BE2C (cell line): Measurements from ENCODE around the gene CLTCL1.

ENCODE experiments used
- DNase-seq: peaks from one replicate; pipeline ENCODE4 v3.0.0-alpha.2; 2020
- H3K27me3 ChIP-seq: fragments of 250-450 bp; sonication (Bioruptor Pico); 2 replicates; pipeline ENCODE4 v1.5.1; 2020; ENCODE audit warnings: mild to moderate bottlenecking
- H3K36me3 ChIP-seq: fragments of 250-450 bp; sonication (Bioruptor Pico); 2 replicates; pipeline ENCODE4 v1.5.1; 2020; ENCODE audit warnings: mild to moderate bottlenecking
- H3K4me1 ChIP-seq: fragments of 250-450 bp; sonication (Bioruptor Pico); 2 replicates; pipeline ENCODE4 v1.5.1; 2020
- H3K4me3 ChIP-seq: 2 replicates; pipeline ENCODE4 v1.5.1; 2011; ENCODE audit warnings: low read depth, low read length
- H3K9me3 ChIP-seq: fragments of 250-450 bp; sonication (Bioruptor Pico); 2 replicates; pipeline ENCODE4 v1.5.1; 2020
- TF ChIP-seq, protein P1 (sequence below): IDR thresholded peaks from 2 replicates; pipeline ENCODE4 v1.5.1; 2012; ENCODE audit warnings: mild to moderate bottlenecking, low read depth, low read length

The CLTCL1 gene

DNA sequence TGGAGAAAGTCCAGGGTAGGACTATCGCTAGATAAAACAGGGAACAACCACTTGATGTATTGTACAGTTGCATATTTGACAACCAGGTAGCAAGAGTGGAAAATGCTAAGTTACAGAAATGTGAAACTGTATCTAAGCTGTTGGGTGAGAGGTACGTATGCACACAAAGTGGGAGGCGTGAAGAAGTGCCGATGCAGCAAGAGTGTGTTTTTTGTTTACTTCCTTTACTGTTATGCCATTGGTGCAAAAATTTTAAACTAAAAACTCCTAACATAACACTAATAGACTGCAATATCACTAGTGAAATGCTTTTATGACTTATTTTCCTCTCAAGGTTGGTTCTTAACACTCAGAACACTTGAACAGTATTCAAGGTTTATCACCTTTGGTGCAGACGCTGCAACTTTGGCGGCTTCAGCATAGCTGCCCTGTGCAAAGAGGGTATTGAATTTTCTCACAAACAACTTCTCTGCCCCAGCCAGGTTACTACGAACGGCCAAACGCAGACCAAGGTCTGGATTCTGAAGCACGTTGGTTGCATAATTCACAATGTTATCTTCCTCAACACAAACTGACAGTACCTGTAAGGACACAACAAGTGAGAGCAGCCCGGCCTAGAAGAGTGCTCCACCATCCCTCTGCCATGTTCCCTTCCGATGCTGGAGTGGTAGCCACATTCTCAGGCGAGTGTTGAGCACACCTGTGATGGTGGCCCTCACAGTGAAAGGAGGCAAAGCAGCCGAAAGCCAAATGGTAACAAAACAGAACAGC lies 57.2 kb downstream of the CLTCL1 start:
- H3K4me1 ChIP-seq = peaks cover 3% of the 10 kb centered on the region
- no peak overlapping the region for H3K4me3 ChIP-seq
- TF ChIP-seq, protein P1, sequence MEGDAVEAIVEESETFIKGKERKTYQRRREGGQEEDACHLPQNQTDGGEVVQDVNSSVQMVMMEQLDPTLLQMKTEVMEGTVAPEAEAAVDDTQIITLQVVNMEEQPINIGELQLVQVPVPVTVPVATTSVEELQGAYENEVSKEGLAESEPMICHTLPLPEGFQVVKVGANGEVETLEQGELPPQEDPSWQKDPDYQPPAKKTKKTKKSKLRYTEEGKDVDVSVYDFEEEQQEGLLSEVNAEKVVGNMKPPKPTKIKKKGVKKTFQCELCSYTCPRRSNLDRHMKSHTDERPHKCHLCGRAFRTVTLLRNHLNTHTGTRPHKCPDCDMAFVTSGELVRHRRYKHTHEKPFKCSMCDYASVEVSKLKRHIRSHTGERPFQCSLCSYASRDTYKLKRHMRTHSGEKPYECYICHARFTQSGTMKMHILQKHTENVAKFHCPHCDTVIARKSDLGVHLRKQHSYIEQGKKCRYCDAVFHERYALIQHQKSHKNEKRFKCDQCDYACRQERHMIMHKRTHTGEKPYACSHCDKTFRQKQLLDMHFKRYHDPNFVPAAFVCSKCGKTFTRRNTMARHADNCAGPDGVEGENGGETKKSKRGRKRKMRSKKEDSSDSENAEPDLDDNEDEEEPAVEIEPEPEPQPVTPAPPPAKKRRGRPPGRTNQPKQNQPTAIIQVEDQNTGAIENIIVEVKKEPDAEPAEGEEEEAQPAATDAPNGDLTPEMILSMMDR = no peak
- DNase-seq = no peak
- no peaks in the 10 kb centered on the region for H3K27me3 ChIP-seq
- H3K36me3 ChIP-seq = no peaks in the 10 kb centered on the region
- H3K9me3 ChIP-seq = no peaks in the 10 kb centered on the region

DNA sequence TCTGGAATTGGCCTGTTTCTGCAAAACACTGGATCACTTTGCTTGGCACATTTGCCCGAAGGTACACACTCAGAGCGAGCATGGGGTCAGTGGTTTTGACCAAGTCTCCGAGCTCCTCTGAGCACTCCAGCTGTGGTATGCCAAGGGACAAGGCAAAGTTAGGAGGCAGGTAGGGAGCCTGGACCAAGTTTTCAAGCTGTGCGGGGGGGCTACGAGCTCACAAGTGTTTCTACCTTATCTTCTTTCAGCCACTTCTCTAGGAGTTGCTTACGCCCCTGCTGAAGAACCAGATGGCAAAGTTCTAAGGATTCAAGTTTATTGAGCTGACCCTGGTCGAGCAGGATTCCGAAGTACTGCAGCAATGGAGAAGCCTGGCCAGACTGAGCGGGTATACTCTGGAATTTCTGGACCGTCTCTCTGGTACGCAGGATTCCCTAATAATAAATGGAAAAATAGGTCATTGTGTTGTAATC lies 58.3 kb downstream of the CLTCL1 start:
- H3K36me3 ChIP-seq = no peaks in the 10 kb centered on the region
- peaks cover 3% of the 10 kb centered on the region for H3K4me1 ChIP-seq
- DNase-seq = no peak
- H3K9me3 ChIP-seq = no peaks in the 10 kb centered on the region
- TF ChIP-seq, protein P1 = no peak
- no peaks in the 10 kb centered on the region for H3K27me3 ChIP-seq
- no peak overlapping the region for H3K4me3 ChIP-seq

DNA sequence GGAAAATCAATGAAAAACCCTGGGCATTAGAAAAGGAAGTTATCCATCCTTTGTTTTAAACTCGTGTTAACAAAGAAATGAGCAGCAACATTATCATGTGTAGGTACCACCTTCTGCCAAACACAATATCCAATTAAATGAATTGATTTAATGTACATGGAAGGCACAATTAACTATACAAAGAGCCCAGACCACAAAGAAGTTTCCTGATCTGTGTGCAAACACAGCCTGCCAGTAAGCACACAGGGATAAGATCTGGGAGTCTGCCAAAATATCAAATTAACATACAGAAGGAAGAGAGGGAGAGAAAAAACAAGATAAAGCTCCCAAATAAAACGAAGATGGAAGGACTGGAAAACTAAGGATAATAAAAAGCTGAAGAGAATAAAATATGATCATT lies 58.9 kb downstream of the CLTCL1 start:
- no peaks in the 10 kb centered on the region for H3K9me3 ChIP-seq
- DNase-seq = no peak
- TF ChIP-seq, protein P1 = no peak
- no peaks in the 10 kb centered on the region for H3K36me3 ChIP-seq
- peaks cover 3% of the 10 kb centered on the region for H3K4me1 ChIP-seq
- no peaks in the 10 kb centered on the region for H3K27me3 ChIP-seq
- no peak overlapping the region for H3K4me3 ChIP-seq

DNA sequence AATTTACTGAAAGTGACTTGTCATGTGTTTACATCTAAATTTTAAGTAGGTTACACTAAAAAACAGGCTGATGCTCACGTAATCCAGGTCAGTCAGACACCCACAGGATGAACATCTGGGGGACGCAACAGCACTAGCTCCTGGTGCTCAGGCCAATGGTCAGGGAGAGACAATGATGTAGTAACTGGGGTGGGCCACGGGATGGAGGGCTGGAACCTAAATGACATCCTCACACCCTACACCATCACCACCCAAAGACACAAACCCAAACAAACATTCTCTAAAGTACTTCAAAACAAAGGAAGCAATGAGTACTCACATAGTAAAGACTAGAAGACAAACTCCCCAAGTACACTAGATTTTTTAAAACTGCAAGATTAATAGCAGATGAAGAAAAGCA lies 59.5 kb downstream of the CLTCL1 start:
- peaks cover 3% of the 10 kb centered on the region for H3K4me1 ChIP-seq
- TF ChIP-seq, protein P1 = no peak

DNA sequence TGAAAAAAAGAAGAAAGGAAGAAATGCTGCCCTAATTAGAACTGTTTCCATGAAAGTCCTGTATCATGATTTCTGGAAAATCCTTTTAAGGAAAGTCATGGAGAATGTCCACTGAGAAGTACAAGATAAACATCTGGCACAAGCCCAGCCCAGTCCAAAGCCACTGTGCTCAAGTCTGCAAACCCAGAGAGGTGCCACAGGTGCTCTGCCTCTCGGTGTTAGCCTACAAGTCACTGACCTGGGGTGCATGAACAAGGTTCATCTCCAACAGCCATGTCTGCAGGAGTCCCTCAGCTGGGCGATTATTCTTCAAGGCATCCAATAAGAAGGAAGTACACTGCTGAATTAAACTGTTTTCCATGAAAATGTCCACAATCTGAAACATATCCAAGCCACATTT lies 61.9 kb downstream of the CLTCL1 start:
- TF ChIP-seq, protein P1 = no peak
- H3K36me3 ChIP-seq = no peaks in the 10 kb centered on the region

More for the DNA sequence above, 59.5 kb downstream of the CLTCL1 start:
- H3K27me3 ChIP-seq = no peaks in the 10 kb centered on the region
- H3K4me3 ChIP-seq = no peak overlapping the region
- H3K9me3 ChIP-seq = no peaks in the 10 kb centered on the region
- DNase-seq = no peak
- no peaks in the 10 kb centered on the region for H3K36me3 ChIP-seq

DNA sequence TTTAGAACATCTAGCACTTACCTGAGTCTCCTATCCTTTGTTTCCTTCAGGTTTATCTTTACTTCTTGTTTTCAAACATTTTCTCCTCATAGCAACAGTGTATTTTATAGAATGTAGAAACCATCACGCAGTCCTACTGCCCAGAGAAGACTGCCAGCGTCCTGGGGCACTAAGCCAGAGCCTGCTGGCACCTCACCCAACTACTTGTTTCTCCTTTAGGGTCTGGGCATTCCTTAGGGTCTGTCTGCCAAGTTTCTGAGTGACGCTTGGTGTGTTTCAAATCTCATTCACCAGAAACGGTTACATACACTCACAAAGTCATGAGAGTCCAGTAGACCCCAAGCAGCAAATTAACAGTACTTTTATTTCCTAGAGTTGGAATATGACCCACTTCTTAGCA lies 63.3 kb downstream of the CLTCL1 start:
- DNase-seq = no peak
- Histone ChIP-seq H3K9me3 (no peaks in the 10 kb centered on the region), H3K4me1 (peaks cover 3% of the 10 kb centered on the region), H3K27me3 (no peaks in the 10 kb centered on the region), H3K4me3 (no peak overlapping the region), H3K36me3 (no peaks in the 10 kb centered on the region)
- TF ChIP-seq, protein P1 = no peak

More for the DNA sequence above, 61.9 kb downstream of the CLTCL1 start:
- H3K27me3 ChIP-seq = no peaks in the 10 kb centered on the region
- H3K4me3 ChIP-seq = no peak overlapping the region
- DNase-seq = no peak
- H3K4me1 ChIP-seq = peaks cover 3% of the 10 kb centered on the region
- H3K9me3 ChIP-seq = no peaks in the 10 kb centered on the region
